Karpas-422 (cell line): ENCODE data around the gene BRAT1. TPM values are rescaled to one million over a fixed set of nuclear protein-coding genes. Genes with fewer than 3 reads are reported as not detected.
"Not testable (repeated sequence)": the region's sequence is repeated elsewhere in the genome, so short reads cannot be mapped to it uniquely, and the experiment has no call there.

Experiments used
- DNase-seq: peaks from one replicate; pipeline ENCODE4 v3.0.0-alpha.2; 2015
- H2AFZ ChIP-seq: fragments of 200-600 bp; sonication (generic); 2 replicates; pipeline ENCODE4 v1.6.1; 2014; ENCODE audit warnings: antibody characterized with exemption, low read length, mixed read lengths
- H3K27ac ChIP-seq: fragments of 200-600 bp; sonication (generic); 2 replicates; pipeline ENCODE4 v1.5.1; 2014; ENCODE audit warnings: mild to moderate bottlenecking, low read length, moderate library complexity
- H3K27me3 ChIP-seq: fragments of 200-600 bp; sonication (generic); 2 replicates; pipeline ENCODE4 v1.6.1; 2014; ENCODE audit warnings: low read length, mixed read lengths
- H3K36me3 ChIP-seq: fragments of 200-600 bp; sonication (generic); 2 replicates; pipeline ENCODE4 v1.6.1; 2014; ENCODE audit warnings: low read length, mixed read lengths; ENCODE audit not compliant: insufficient read depth
- H3K4me1 ChIP-seq: fragments of 200-600 bp; sonication (generic); 2 replicates; pipeline ENCODE4 v1.6.1; 2014; ENCODE audit warnings: mild to moderate bottlenecking, low read length, mixed read lengths
- H3K4me2 ChIP-seq: fragments of 200-600 bp; sonication (generic); 2 replicates; pipeline ENCODE4 v1.6.1; 2014; ENCODE audit warnings: low read length, low read depth, mild to moderate bottlenecking; ENCODE audit not compliant: poor library complexity, severe bottlenecking
- H3K4me3 ChIP-seq: fragments of 200-600 bp; sonication (generic); 2 replicates; pipeline ENCODE4 v1.5.1; 2014; ENCODE audit warnings: mild to moderate bottlenecking, antibody characterized with exemption, low read length, mixed read lengths
- H3K79me2 ChIP-seq: fragments of 200-600 bp; sonication (generic); 2 replicates; pipeline ENCODE4 v1.6.1; 2014; ENCODE audit warnings: mild to moderate bottlenecking, low read length, mixed read lengths
- H3K9ac ChIP-seq: fragments of 200-600 bp; sonication (generic); 2 replicates; pipeline ENCODE4 v1.6.0; 2014; ENCODE audit warnings: low read length
- H3K9me2 ChIP-seq: fragments of 200-600 bp; sonication (generic), shearing (Covaris generic); replicated peaks from 2 replicates; pipeline ENCODE4 v1.6.0; 2014; ENCODE audit warnings: mild to moderate bottlenecking, low read length, moderate library complexity; ENCODE audit not compliant: insufficient read depth
- H3K9me3 ChIP-seq: fragments of 300-700, 200-600 bp; sonication (generic); 2 replicates; pipeline ENCODE4 v1.6.1; 2014; ENCODE audit warnings: low read length, mixed read lengths
- H4K20me1 ChIP-seq: fragments of 200-600 bp; sonication (generic); 2 replicates; pipeline ENCODE4 v1.6.1; 2014; ENCODE audit warnings: mild to moderate bottlenecking, antibody characterized with exemption, low read length, low read depth; ENCODE audit not compliant: insufficient read depth
- total RNA-seq: library from RNA; depleted of rRNA; stranded (reverse); fragments of >200 nt; shearing (Covaris generic); gene quantifications from 2 replicates; pipeline ENCODE4 v1.2.3, GENCODE V29; 2014; ENCODE audit warnings: low replicate concordance

The BRAT1 gene
- total RNA-seq, 1 experiment from 2014 or later = 10.5 TPM

GRCh38 chr7:2597273-2597640 lies 41.9 kb upstream of the BRAT1 start:
- DNase-seq = no peak
- H3K9me3 ChIP-seq = no peaks in the 10 kb centered on the region
- no peaks in the 10 kb centered on the region for H3K9me2 ChIP-seq
- no peaks in the 10 kb centered on the region for H3K36me3 ChIP-seq
- no peak overlapping the region for H3K27ac ChIP-seq
- H3K27me3 ChIP-seq = no peaks in the 10 kb centered on the region
- no peaks in the 10 kb centered on the region for H4K20me1 ChIP-seq
- H3K79me2 ChIP-seq = no peaks in the 10 kb centered on the region
- no peak overlapping the region for H3K9ac ChIP-seq
- H3K4me2 ChIP-seq = no peak overlapping the region
- H2AFZ ChIP-seq = no peak overlapping the region
- no peak overlapping the region for H3K4me3 ChIP-seq
- H3K4me1 ChIP-seq = no peaks in the 10 kb centered on the region

DNA sequence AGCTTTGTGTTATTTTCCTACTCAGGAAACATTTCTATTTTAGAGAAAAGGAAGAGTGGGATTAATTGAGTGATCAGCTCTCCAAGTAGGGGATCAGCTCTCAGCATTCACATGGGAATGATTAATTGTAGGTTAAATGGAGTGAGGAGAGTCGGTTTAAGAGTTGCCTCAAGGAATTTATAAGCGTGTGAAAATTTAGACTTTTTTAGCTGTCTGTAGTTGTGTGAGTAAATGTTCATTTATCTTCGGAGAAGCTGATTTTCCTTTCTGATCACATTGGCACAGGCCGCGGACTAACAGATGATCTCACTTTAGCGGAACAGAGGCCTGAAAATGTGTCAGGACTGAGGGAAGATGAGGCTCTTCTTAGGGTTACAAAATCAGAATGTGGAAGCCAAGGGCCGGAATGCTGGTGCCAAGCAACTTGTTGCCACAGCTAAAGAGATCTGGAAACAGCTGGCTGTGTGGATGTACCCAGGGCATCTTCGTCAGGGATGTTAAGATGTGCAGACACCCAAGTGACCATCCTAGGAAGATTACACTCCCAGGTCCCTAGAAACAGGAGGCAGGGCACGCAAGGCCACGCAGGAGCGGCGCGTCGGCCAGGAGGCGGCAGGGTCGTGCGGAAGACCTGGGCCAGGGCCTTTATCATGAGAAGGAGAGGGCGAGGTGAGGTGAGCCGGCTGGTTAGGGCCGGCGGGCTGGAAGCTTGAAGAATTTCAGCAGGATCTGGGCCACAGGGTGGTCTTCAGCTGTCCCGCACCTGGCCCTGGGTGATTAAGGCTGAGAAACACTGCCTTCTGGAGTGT lies 41.3 kb upstream of the BRAT1 start:
- no peak overlapping the region for H3K27ac ChIP-seq
- H3K9me3 ChIP-seq = no peaks in the 10 kb centered on the region
- no peaks in the 10 kb centered on the region for H3K27me3 ChIP-seq
- H3K4me1 ChIP-seq = no peaks in the 10 kb centered on the region
- no peak overlapping the region for H3K9ac ChIP-seq
- H3K4me3 ChIP-seq = no peak overlapping the region
- H3K9me2 ChIP-seq = no peaks in the 10 kb centered on the region
- H3K36me3 ChIP-seq = no peaks in the 10 kb centered on the region
- DNase-seq = no peak
- no peak overlapping the region for H3K4me2 ChIP-seq
- no peaks in the 10 kb centered on the region for H4K20me1 ChIP-seq
- H2AFZ ChIP-seq = no peak overlapping the region
- H3K79me2 ChIP-seq = no peaks in the 10 kb centered on the region

GRCh38 chr7:2595258-2595860 lies 40.0 kb upstream of the BRAT1 start:
- H3K4me2 ChIP-seq = no peak overlapping the region
- H3K36me3 ChIP-seq = no peaks in the 10 kb centered on the region
- H3K4me3 ChIP-seq = no peak overlapping the region
- no peak overlapping the region for H2AFZ ChIP-seq
- H3K27me3 ChIP-seq = no peaks in the 10 kb centered on the region
- no peaks in the 10 kb centered on the region for H3K9me3 ChIP-seq
- no peaks in the 10 kb centered on the region for H4K20me1 ChIP-seq
- no peaks in the 10 kb centered on the region for H3K79me2 ChIP-seq
- no peaks in the 10 kb centered on the region for H3K4me1 ChIP-seq
- H3K9ac ChIP-seq = no peak overlapping the region
- no peaks in the 10 kb centered on the region for H3K9me2 ChIP-seq
- no peak for DNase-seq
- no peak overlapping the region for H3K27ac ChIP-seq

DNA sequence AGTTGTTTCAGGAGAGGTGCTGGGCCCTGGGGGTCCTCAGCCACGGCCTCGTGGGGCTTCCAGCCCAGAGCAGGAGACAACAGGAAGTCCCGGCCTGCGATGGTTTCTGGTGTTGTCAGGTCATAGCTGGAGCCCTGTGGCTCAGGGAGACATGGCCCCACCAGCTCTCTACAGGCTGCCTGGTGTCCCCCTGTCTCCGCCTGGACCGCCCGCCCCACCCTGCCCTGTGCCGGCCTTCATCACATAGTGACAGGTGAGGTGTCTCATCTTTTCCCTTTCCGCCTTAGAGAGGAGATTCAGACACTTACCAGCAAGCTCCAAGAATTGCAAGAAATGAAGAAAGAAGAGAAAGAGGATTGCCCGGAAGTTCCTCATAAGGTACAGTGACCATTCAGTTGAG lies 39.3 kb upstream of the BRAT1 start:
- H3K27ac ChIP-seq = no peak overlapping the region

GRCh38 chr7:2593036-2593727 lies 37.9 kb upstream of the BRAT1 start:
- H3K4me2 ChIP-seq = no peak overlapping the region
- H3K27me3 ChIP-seq = no peaks in the 10 kb centered on the region
- no peaks in the 10 kb centered on the region for H3K79me2 ChIP-seq
- no peaks in the 10 kb centered on the region for H3K9me2 ChIP-seq
- DNase-seq = no peak
- no peaks in the 10 kb centered on the region for H4K20me1 ChIP-seq
- no peaks in the 10 kb centered on the region for H3K36me3 ChIP-seq
- H3K4me1 ChIP-seq = no peaks in the 10 kb centered on the region
- no peak overlapping the region for H3K9ac ChIP-seq
- no peaks in the 10 kb centered on the region for H3K9me3 ChIP-seq
- H3K4me3 ChIP-seq = no peak overlapping the region
- no peak overlapping the region for H3K27ac ChIP-seq
- H2AFZ ChIP-seq = no peak overlapping the region

More for the DNA sequence above, 39.3 kb upstream of the BRAT1 start:
- H3K9ac ChIP-seq = no peak overlapping the region
- H3K79me2 ChIP-seq = no peaks in the 10 kb centered on the region
- H3K4me2 ChIP-seq = no peak overlapping the region
- no peak overlapping the region for H2AFZ ChIP-seq
- no peaks in the 10 kb centered on the region for H3K4me1 ChIP-seq
- H3K4me3 ChIP-seq = no peak overlapping the region
- no peaks in the 10 kb centered on the region for H3K27me3 ChIP-seq
- H3K9me3 ChIP-seq = no peaks in the 10 kb centered on the region
- H3K9me2 ChIP-seq = no peaks in the 10 kb centered on the region
- no peaks in the 10 kb centered on the region for H3K36me3 ChIP-seq
- no peak for DNase-seq
- no peaks in the 10 kb centered on the region for H4K20me1 ChIP-seq

DNA sequence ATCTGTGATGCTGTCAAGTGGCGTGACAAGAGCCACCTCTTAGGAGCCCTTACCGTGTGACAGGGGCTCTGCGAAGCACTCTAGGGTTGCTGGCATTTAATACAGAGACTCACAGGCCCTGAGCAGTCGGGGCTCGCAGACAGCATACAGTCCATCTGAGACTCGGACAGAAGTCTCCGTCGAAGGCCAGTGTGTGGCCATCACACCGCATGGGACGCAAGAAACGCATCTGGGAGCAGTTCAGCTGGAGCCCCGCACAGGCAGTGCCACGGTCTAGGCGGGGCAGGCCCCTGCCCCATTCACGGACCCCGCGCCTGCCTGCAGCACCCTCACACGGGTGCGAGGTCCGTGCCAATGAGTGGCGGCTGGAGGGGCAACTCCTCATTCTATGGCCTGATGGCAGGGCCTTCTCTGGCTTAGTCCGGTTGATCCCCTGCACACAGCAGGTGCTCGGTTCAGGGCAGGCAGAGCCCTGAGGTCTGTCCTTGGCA lies 37.1 kb upstream of the BRAT1 start:
- no peaks in the 10 kb centered on the region for H3K27me3 ChIP-seq
- H3K27ac ChIP-seq = no peak overlapping the region
- no peaks in the 10 kb centered on the region for H3K4me1 ChIP-seq
- H3K9ac ChIP-seq = no peak overlapping the region
- no peak overlapping the region for H3K4me3 ChIP-seq
- no peaks in the 10 kb centered on the region for H3K9me2 ChIP-seq
- DNase-seq = no peak
- no peak overlapping the region for H2AFZ ChIP-seq
- no peaks in the 10 kb centered on the region for H3K36me3 ChIP-seq
- H3K4me2 ChIP-seq = no peak overlapping the region
- H3K9me3 ChIP-seq = no peaks in the 10 kb centered on the region
- no peaks in the 10 kb centered on the region for H4K20me1 ChIP-seq
- no peaks in the 10 kb centered on the region for H3K79me2 ChIP-seq

DNA sequence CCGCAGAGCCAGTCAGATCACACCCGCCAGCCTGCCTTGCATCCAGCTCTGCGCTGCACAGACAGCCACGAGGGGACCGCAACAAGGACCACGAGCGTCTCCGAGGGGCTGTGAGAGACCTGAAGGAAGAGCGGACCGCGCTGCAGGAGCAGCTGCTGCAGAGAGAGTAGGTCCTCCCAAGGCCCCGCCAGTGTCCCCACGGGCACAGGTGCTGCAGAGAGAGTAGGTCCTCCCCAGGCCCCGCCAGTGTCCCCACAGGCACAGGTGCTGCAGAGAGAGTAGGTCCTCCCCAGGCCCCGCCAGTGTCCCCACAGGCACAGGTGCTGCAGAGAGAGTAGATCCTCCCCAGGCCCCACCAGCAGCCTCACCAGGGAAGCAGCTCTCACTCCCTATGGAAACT lies 34.6 kb upstream of the BRAT1 start:
- H3K9me3 ChIP-seq, H3K4me1 ChIP-seq: not testable (repeated sequence)

DNA sequence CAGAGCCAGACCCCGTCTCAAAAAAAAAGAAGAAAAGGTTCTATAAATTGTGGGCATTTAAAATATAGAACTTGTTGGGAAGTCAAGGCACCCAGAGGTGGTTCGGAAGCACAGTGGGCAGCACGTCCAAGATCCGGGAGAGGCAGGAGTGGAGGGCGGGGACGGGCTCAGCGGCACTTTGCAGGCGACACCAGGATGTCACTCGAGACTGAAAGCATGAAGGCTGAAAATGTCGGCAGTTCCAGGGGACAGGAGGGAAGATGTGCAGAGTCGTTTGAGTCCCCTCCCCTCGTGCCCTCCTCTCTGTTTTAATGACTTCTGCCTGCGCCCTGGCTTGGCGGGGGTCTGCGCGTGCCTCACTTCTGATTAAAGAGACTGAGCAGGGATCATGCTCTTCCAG lies 34.0 kb upstream of the BRAT1 start:
- Histone ChIP-seq H3K4me2 (no peak overlapping the region), H3K79me2 (no peaks in the 10 kb centered on the region), H3K4me1 (no peaks in the 10 kb centered on the region), H3K27me3 (no peaks in the 10 kb centered on the region), H2AFZ (no peak overlapping the region), H3K27ac (no peak overlapping the region), H4K20me1 (no peaks in the 10 kb centered on the region), H3K36me3 (no peaks in the 10 kb centered on the region), H3K9ac (no peak overlapping the region), H3K9me3 (no peaks in the 10 kb centered on the region), H3K9me2 (no peaks in the 10 kb centered on the region), H3K4me3 (no peak overlapping the region)
- no peak for DNase-seq

More for the DNA sequence above, 34.6 kb upstream of the BRAT1 start:
- H3K9me2 ChIP-seq, H3K4me3 ChIP-seq, H3K79me2 ChIP-seq, DNase-seq, H3K4me2 ChIP-seq, H3K27me3 ChIP-seq, H3K36me3 ChIP-seq, H2AFZ ChIP-seq, H3K9ac ChIP-seq, H3K27ac ChIP-seq, H4K20me1 ChIP-seq: not testable (repeated sequence)
